GM12874 (cell line): ENCODE data around the gene ACTR2.

Source experiments
- TF ChIP-seq, protein P1 (sequence below): IDR thresholded peaks from 2 replicates; pipeline ENCODE4 v1.5.1; 2011; ENCODE audit warnings: low read depth, mild to moderate bottlenecking, control low read depth, low read length, moderate library complexity; ENCODE audit not compliant: insufficient read depth

The ACTR2 gene

GRCh38 chr2:65214361-65214760, 13.3 kb upstream of the ACTR2 start:
- TF ChIP-seq, protein P1, sequence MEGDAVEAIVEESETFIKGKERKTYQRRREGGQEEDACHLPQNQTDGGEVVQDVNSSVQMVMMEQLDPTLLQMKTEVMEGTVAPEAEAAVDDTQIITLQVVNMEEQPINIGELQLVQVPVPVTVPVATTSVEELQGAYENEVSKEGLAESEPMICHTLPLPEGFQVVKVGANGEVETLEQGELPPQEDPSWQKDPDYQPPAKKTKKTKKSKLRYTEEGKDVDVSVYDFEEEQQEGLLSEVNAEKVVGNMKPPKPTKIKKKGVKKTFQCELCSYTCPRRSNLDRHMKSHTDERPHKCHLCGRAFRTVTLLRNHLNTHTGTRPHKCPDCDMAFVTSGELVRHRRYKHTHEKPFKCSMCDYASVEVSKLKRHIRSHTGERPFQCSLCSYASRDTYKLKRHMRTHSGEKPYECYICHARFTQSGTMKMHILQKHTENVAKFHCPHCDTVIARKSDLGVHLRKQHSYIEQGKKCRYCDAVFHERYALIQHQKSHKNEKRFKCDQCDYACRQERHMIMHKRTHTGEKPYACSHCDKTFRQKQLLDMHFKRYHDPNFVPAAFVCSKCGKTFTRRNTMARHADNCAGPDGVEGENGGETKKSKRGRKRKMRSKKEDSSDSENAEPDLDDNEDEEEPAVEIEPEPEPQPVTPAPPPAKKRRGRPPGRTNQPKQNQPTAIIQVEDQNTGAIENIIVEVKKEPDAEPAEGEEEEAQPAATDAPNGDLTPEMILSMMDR, result no peak

- TF ChIP-seq, protein P1, result no peak
Observed at GRCh38 chr2:65214843-65215242, 12.8 kb upstream of the ACTR2 start.

- TF ChIP-seq, protein P1, result no peak
Observed at GRCh38 chr2:65215946-65216345, 11.7 kb upstream of the ACTR2 start.

GRCh38 chr2:65220432-65221131, 7.0 kb upstream of the ACTR2 start:
- TF ChIP-seq, protein P1, result no peak

DNA sequence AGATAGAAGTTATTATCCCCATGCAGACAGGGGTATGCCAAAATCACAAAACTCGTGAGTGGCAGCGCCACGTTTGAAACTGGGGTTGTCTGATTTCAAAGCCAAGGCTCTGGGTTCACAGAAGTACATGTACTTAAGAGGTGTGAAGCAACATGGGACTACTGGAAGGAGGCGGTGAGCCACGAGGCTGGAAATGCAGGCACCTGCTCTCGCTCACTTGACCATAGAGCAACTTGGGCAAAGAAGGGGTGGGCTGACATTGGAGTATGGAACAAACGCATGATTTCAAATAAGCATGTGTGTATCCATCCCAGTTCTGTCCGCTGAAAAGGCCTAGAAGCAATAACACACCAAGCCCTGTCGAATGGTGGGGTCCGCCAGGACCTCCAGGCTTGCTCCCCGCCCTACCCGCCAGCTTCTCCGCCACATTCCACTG, 593 bp upstream of the ACTR2 start:
- TF ChIP-seq, protein P1, result no peak

DNA sequence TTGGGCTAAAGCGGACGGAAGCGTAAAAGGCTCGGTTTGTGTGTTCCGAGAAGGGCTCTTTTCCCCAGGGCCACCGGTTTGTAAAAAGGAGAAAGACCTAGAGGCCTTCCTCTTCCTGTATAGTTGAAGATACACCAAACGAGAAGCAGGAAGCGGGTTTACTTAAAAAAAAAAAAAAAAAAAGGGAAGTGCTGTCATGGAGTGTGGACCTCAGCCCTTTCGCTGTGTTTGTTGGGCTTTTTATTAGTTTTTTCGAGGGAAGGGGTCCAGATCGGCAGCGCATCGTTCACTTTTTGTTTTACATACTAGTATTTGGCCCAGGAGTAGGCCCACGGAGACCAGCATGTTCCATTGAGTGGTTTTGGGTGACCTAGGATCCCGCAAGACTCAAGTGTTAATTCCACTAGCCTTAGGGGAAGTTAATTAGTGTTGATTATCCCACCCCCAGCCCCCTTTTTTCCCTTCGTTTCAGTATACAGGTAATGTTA, 676 bp downstream of the ACTR2 start:
- TF ChIP-seq, protein P1, result no peak

- TF ChIP-seq, protein P1, result no peak
Observed at GRCh38 chr2:65231121-65231520, 3.5 kb downstream of the ACTR2 start.
